H1 (cell line): Measurements from ENCODE around the gene STXBP4. TPM values are rescaled to one million over a fixed set of nuclear protein-coding genes. Genes with fewer than 3 reads are reported as not detected.

Source experiments
- CHD7 ChIP-seq: fragments of 300-600 bp; sonication (generic); IDR thresholded peaks from 2 replicates; pipeline ENCODE4 v1.7.1; 2012; ENCODE audit warnings: low read length, moderate library complexity, mild to moderate bottlenecking, inconsistent platforms; ENCODE audit not compliant: insufficient replicate concordance
- EGR1 ChIP-seq: IDR thresholded peaks from 2 replicates; pipeline ENCODE4 v1.6.1; 2011; ENCODE audit warnings: low read depth, low read length, borderline replicate concordance
- KDM4A ChIP-seq: IDR thresholded peaks from one replicate; pipeline ENCODE4 v1.7.1; 2012; ENCODE audit warnings: low read depth, mild to moderate bottlenecking, moderate library complexity, low read length, inconsistent platforms; ENCODE audit not compliant: severe bottlenecking
- MAFK ChIP-seq: IDR thresholded peaks from 2 replicates; pipeline ENCODE4 v1.6.1; 2012; ENCODE audit warnings: low read depth, mild to moderate bottlenecking, improper control_type of control experiment, low read length
- POLR2A ChIP-seq, 2 experiments: IDR thresholded peaks; 1 replicate in 1 of 2; 2 replicates in 1 of 2; pipeline ENCODE4 v1.6.1; 2011; ENCODE audit warnings: low read depth in 2 of 2, low read length in 2 of 2, mild to moderate bottlenecking in 2 of 2; ENCODE audit errors: control extremely low read depth in 1 of 2
- polyA plus RNA-seq, 7 experiments: library from polyadenylated mRNA; depleted of rRNA in 3 of 7; stranded (reverse) in 5 of 7; unstranded in 2 of 7; fragments of >200 nt in 5 of 7; fragments of 200-250 nt in 2 of 7; gene quantifications; 1 replicate in 5 of 7; 2 replicates in 1 of 7; 4 replicates in 1 of 7; pipeline versions ENCODE4 v1.2.1 to v1.2.3, GENCODE V29; 2011 to 2013; ENCODE audit warnings: missing spikeins in 2 of 7, mixed read lengths in 2 of 7
- total RNA-seq: library from RNA; stranded (reverse); fragmentation: NEBNext Ultra II Directional; extraction: Animal tissue kit (Norgen Biotek cat#: 25700); gene quantifications from 2 replicates; pipeline ENCODE4 v1.2.1, GENCODE V29; 2021
- TF ChIP-seq, protein P1 (sequence below), 3 experiments: IDR thresholded peaks; 1 replicate in 2 of 3; 2 replicates in 1 of 3; pipeline versions ENCODE4 v1.5.1 to v1.6.1; 2011; ENCODE audit warnings: low read length in 3 of 3, mild to moderate bottlenecking in 3 of 3, inconsistent platforms in 2 of 3, low read depth in 1 of 3, moderate library complexity in 1 of 3; ENCODE audit not compliant: insufficient read depth in 1 of 3; ENCODE audit errors: control extremely low read depth in 1 of 3

The STXBP4 gene
- total and polyA plus RNA-seq, 2 of the 8 experiments (the other 6 are each of a cell fraction or from before 2014, with no cell fraction given), result 3.2 to 18.5 TPM

DNA sequence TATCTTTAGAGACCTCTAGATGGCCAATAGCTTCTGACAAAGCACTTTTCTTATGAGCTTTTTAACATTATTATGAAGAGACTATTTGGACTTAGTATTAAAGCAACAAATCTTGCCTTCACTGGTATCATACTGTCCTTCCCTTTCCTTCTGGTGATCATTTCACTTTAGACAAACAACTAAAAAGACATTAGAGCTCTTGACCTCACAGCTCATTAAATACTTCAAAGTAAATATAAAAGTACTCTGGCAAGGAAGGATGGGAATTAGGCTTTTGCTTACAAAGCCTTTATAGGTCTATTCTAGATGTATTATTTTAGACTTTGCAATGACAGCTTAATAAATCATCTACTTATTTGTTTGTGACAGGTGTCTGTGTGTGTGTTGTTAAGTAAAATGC, 11.1 kb downstream of the STXBP4 start (continued):
- TF ChIP-seq CHD7, result no peak
- TF ChIP-seq EGR1, result no peak
- TF ChIP-seq, protein P1, sequence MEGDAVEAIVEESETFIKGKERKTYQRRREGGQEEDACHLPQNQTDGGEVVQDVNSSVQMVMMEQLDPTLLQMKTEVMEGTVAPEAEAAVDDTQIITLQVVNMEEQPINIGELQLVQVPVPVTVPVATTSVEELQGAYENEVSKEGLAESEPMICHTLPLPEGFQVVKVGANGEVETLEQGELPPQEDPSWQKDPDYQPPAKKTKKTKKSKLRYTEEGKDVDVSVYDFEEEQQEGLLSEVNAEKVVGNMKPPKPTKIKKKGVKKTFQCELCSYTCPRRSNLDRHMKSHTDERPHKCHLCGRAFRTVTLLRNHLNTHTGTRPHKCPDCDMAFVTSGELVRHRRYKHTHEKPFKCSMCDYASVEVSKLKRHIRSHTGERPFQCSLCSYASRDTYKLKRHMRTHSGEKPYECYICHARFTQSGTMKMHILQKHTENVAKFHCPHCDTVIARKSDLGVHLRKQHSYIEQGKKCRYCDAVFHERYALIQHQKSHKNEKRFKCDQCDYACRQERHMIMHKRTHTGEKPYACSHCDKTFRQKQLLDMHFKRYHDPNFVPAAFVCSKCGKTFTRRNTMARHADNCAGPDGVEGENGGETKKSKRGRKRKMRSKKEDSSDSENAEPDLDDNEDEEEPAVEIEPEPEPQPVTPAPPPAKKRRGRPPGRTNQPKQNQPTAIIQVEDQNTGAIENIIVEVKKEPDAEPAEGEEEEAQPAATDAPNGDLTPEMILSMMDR (IDR thresholded peaks at IDR 0.05; ENCODE audit: control extremely low read depth in 1 of 3, insufficient read depth in 1 of 3, low read depth in 1 of 3, low read length in 3 of 3), result no peak
- no peak for TF ChIP-seq KDM4A
- no peak for TF ChIP-seq MAFK
- TF ChIP-seq POLR2A (IDR thresholded peaks at IDR 0.05; ENCODE audit: control extremely low read depth in 1 of 2, low read depth in 2 of 2, low read length in 2 of 2), result no peak
